ENCODE data around the gene MAGI2.

DNA sequence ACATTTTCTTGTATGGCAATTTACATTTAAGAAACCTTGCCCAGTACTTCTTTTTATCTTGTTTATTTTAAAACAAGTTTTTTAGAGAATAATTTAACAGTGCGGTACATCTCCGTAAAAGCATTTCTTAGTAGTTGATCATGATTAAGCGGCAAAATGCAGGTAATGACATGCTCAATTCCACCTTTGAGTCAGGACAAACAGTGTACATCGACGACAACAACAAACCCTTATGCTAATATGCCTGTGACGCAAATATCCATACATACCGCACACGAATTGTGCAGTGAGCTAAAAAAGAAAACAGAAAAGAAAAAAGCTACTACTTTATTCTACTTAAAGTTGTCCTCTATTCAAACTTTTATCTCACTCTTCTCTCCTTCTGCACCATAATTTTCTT, 1.9 kb downstream of the MAGI2 start:
- no peak for TF ChIP-seq POLR2A (IDR thresholded peaks at IDR 0.05)
- TF ChIP-seq, protein P1, sequence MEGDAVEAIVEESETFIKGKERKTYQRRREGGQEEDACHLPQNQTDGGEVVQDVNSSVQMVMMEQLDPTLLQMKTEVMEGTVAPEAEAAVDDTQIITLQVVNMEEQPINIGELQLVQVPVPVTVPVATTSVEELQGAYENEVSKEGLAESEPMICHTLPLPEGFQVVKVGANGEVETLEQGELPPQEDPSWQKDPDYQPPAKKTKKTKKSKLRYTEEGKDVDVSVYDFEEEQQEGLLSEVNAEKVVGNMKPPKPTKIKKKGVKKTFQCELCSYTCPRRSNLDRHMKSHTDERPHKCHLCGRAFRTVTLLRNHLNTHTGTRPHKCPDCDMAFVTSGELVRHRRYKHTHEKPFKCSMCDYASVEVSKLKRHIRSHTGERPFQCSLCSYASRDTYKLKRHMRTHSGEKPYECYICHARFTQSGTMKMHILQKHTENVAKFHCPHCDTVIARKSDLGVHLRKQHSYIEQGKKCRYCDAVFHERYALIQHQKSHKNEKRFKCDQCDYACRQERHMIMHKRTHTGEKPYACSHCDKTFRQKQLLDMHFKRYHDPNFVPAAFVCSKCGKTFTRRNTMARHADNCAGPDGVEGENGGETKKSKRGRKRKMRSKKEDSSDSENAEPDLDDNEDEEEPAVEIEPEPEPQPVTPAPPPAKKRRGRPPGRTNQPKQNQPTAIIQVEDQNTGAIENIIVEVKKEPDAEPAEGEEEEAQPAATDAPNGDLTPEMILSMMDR (IDR thresholded peaks at IDR 0.05): no peak
